Measurements from ENCODE around the gene DROSHA.
"Not testable (repeated sequence)": the region's sequence is repeated elsewhere in the genome, so short reads cannot be mapped to it uniquely, and the experiment has no call there.

Gene DROSHA

GRCh38 chr5:31396611-31397295 lies 135.1 kb downstream of the DROSHA start:
- Histone ChIP-seq H3K9me3 (replicated peaks; ENCODE audit: insufficient read depth, low read length) (no peaks in the 10 kb centered on the region), H3K79me2 (ENCODE audit: low read length) (no peaks in the 10 kb centered on the region), H3K4me2 (ENCODE audit: low read depth, low read length) (no peak overlapping the region), H3K4me3 (ENCODE audit: low read length) (no peak overlapping the region), H3K27me3 (replicated peaks; ENCODE audit: insufficient read depth, low read length) (no peaks in the 10 kb centered on the region), H3K36me3 (replicated peaks; ENCODE audit: insufficient read depth, low read length) (no peaks in the 10 kb centered on the region), H3K27ac (ENCODE audit: low read length) (no peak overlapping the region), H3K9ac (ENCODE audit: low read length) (no peak overlapping the region), H3K4me1 (ENCODE audit: low read length) (no peaks in the 10 kb centered on the region), H3F3A (ENCODE audit: insufficient read depth, low read length) (no peaks in the 10 kb centered on the region), H2AFZ (ENCODE audit: low read length) (no peak overlapping the region), H4K20me1 (ENCODE audit: insufficient read depth, low read length) (no peaks in the 10 kb centered on the region), H3K9me2 (replicated peaks; ENCODE audit: insufficient read depth, low read length) (no peaks in the 10 kb centered on the region)
- no peak for DNase-seq
- TF ChIP-seq EZH2phosphoT487 (IDR thresholded peaks at IDR 0.05; ENCODE audit: low read length), result no peak
- no peak for TF ChIP-seq EZH2 (optimal IDR thresholded peaks at IDR 0.05; ENCODE audit: low read depth, low read length)
- no peak for TF ChIP-seq CTCF (IDR thresholded peaks at IDR 0.05; ENCODE audit: low read length)

GRCh38 chr5:31395450-31396045 lies 136.3 kb downstream of the DROSHA start:
- not testable (repeated sequence) for H3K27ac ChIP-seq (ENCODE audit: low read length); H2AFZ ChIP-seq (ENCODE audit: low read length); DNase-seq

GRCh38 chr5:31393126-31393525 lies 138.8 kb downstream of the DROSHA start:
- Histone ChIP-seq H3K27ac (ENCODE audit: low read length) (no peak overlapping the region), H3K4me3 (ENCODE audit: low read length) (no peak overlapping the region), H3K4me2 (ENCODE audit: low read depth, low read length) (no peak overlapping the region), H4K20me1 (ENCODE audit: insufficient read depth, low read length) (no peaks in the 10 kb centered on the region), H3F3A (ENCODE audit: insufficient read depth, low read length) (no peaks in the 10 kb centered on the region), H3K9ac (ENCODE audit: low read length) (no peak overlapping the region), H3K9me3 (replicated peaks; ENCODE audit: insufficient read depth, low read length) (no peaks in the 10 kb centered on the region), H3K27me3 (replicated peaks; ENCODE audit: insufficient read depth, low read length) (no peaks in the 10 kb centered on the region), H3K36me3 (replicated peaks; ENCODE audit: insufficient read depth, low read length) (no peaks in the 10 kb centered on the region), H3K4me1 (ENCODE audit: low read length) (no peaks in the 10 kb centered on the region), H2AFZ (ENCODE audit: low read length) (no peak overlapping the region), H3K9me2 (replicated peaks; ENCODE audit: insufficient read depth, low read length) (no peaks in the 10 kb centered on the region), H3K79me2 (ENCODE audit: low read length) (no peaks in the 10 kb centered on the region)
- no peak for DNase-seq
- no peak for TF ChIP-seq CTCF (IDR thresholded peaks at IDR 0.05; ENCODE audit: low read length)
- no peak for TF ChIP-seq EZH2 (optimal IDR thresholded peaks at IDR 0.05; ENCODE audit: low read depth, low read length)
- TF ChIP-seq EZH2phosphoT487 (IDR thresholded peaks at IDR 0.05; ENCODE audit: low read length), result no peak

More at GRCh38 chr5:31395450-31396045, 136.3 kb downstream of the DROSHA start:
- not testable (repeated sequence) for H3K4me3 ChIP-seq (ENCODE audit: low read length); H3K27me3 ChIP-seq (replicated peaks; ENCODE audit: insufficient read depth, low read length); H3K9me3 ChIP-seq (replicated peaks; ENCODE audit: insufficient read depth, low read length); H3K9me2 ChIP-seq (replicated peaks; ENCODE audit: insufficient read depth, low read length); H3K4me2 ChIP-seq (ENCODE audit: low read depth, low read length); H4K20me1 ChIP-seq (ENCODE audit: insufficient read depth, low read length); H3K79me2 ChIP-seq (ENCODE audit: low read length); H3K36me3 ChIP-seq (replicated peaks; ENCODE audit: insufficient read depth, low read length); H3F3A ChIP-seq (ENCODE audit: insufficient read depth, low read length); H3K9ac ChIP-seq (ENCODE audit: low read length); H3K4me1 ChIP-seq (ENCODE audit: low read length)

GRCh38 chr5:31392061-31392460 lies 139.8 kb downstream of the DROSHA start:
- Histone ChIP-seq H3K9ac (ENCODE audit: low read length) (no peak overlapping the region), H3K27ac (ENCODE audit: low read length) (no peak overlapping the region), H3K4me3 (ENCODE audit: low read length) (no peak overlapping the region), H3K9me3 (replicated peaks; ENCODE audit: insufficient read depth, low read length) (no peaks in the 10 kb centered on the region), H3F3A (ENCODE audit: insufficient read depth, low read length) (no peaks in the 10 kb centered on the region), H3K79me2 (ENCODE audit: low read length) (no peaks in the 10 kb centered on the region), H3K36me3 (replicated peaks; ENCODE audit: insufficient read depth, low read length) (no peaks in the 10 kb centered on the region), H3K9me2 (replicated peaks; ENCODE audit: insufficient read depth, low read length) (no peaks in the 10 kb centered on the region), H3K4me2 (ENCODE audit: low read depth, low read length) (no peak overlapping the region), H4K20me1 (ENCODE audit: insufficient read depth, low read length) (no peaks in the 10 kb centered on the region), H3K4me1 (ENCODE audit: low read length) (no peaks in the 10 kb centered on the region), H3K27me3 (replicated peaks; ENCODE audit: insufficient read depth, low read length) (no peaks in the 10 kb centered on the region), H2AFZ (ENCODE audit: low read length) (no peak overlapping the region)
- DNase-seq, result no peak
- TF ChIP-seq EZH2 (optimal IDR thresholded peaks at IDR 0.05; ENCODE audit: low read depth, low read length), result no peak

Data from MM.1S (cell line).